HEK293 (cell line): ENCODE data around the gene TGFB1I1.
A peak's percentile ranks its signal among the peaks of the same experiment; 100 is the strongest.

ENCODE experiments used
- BCL11A ChIP-seq: fragments of 450-650 bp; formaldehyde crosslinking; IDR thresholded peaks from 2 replicates; pipeline ENCODE4 v1.5.1; 2016; ENCODE audit warnings: low read depth, missing biosample characterization, missing genetic modification characterization
- EGR2 ChIP-seq: fragments of 450-650 bp; formaldehyde crosslinking; IDR thresholded peaks from 2 replicates; pipeline ENCODE4 v1.5.1; 2016; ENCODE audit warnings: low read depth, missing biosample characterization, missing genetic modification characterization
- GLI4 ChIP-seq: fragments of 450-650 bp; formaldehyde crosslinking; IDR thresholded peaks from 2 replicates; pipeline ENCODE4 v1.5.1; 2016; ENCODE audit warnings: missing biosample characterization, missing genetic modification characterization
- KLF10 ChIP-seq: fragments of 450-650 bp; IDR thresholded peaks from 2 replicates; pipeline ENCODE4 v1.5.1; 2018; ENCODE audit warnings: missing biosample characterization, mild to moderate bottlenecking, missing genetic modification characterization
- KLF16 ChIP-seq: fragments of 450-650 bp; formaldehyde crosslinking; IDR thresholded peaks from 2 replicates; pipeline ENCODE4 v1.5.1; 2017; ENCODE audit warnings: missing biosample characterization, missing genetic modification characterization
- SALL2 ChIP-seq: fragments of 450-650 bp; formaldehyde crosslinking; IDR thresholded peaks from 2 replicates; pipeline ENCODE4 v1.5.0; 2017; ENCODE audit warnings: missing biosample characterization, mild to moderate bottlenecking, missing genetic modification characterization, borderline replicate concordance
- ZFP37 ChIP-seq: fragments of 450-650 bp; formaldehyde crosslinking; IDR thresholded peaks from 2 replicates; pipeline ENCODE4 v1.5.1; 2016; ENCODE audit warnings: missing biosample characterization, missing genetic modification characterization
- ZFP69B ChIP-seq: fragments of 450-650 bp; formaldehyde crosslinking; IDR thresholded peaks from 2 replicates; pipeline ENCODE4 v1.5.1; 2016; ENCODE audit warnings: missing biosample characterization, missing genetic modification characterization
- ZIC2 ChIP-seq: fragments of 450-650 bp; formaldehyde crosslinking; IDR thresholded peaks from 2 replicates; pipeline ENCODE4 v1.5.1; 2016; ENCODE audit warnings: missing biosample characterization, missing genetic modification characterization
- ZNF133 ChIP-seq: fragments of 450-650 bp; formaldehyde crosslinking; IDR thresholded peaks from 2 replicates; pipeline ENCODE4 v1.5.1; 2016; ENCODE audit warnings: missing biosample characterization, missing genetic modification characterization
- ZNF155 ChIP-seq: fragments of 450-650 bp; formaldehyde crosslinking; IDR thresholded peaks from 2 replicates; pipeline ENCODE4 v1.5.1; 2016; ENCODE audit warnings: missing biosample characterization, missing genetic modification characterization
- ZNF184 ChIP-seq: fragments of 450-650 bp; IDR thresholded peaks from 2 replicates; pipeline ENCODE4 v1.5.1; 2018; ENCODE audit warnings: missing biosample characterization, mild to moderate bottlenecking, missing genetic modification characterization
- ZNF23 ChIP-seq: fragments of 450-650 bp; formaldehyde crosslinking; IDR thresholded peaks from 2 replicates; pipeline ENCODE4 v1.5.1; 2016; ENCODE audit warnings: missing biosample characterization, missing genetic modification characterization, borderline replicate concordance
- ZNF274 ChIP-seq, 2 experiments: fragments of 200-500 bp in 1 of 2; fragments of 450-650 bp in 1 of 2; sonication (Bioruptor generic) in 1 of 2; formaldehyde crosslinking in 1 of 2; IDR thresholded peaks; 2 replicates each; pipeline versions ENCODE4 v1.5.1 to v1.6.1; 2014 to 2016; ENCODE audit warnings: borderline replicate concordance in 1 of 2, inconsistent platforms in 1 of 2, low read length in 1 of 2, missing biosample characterization in 1 of 2, missing genetic modification characterization in 1 of 2
- ZNF433 ChIP-seq: fragments of 450-650 bp; formaldehyde crosslinking; IDR thresholded peaks from 2 replicates; pipeline ENCODE4 v1.5.1; 2016; ENCODE audit warnings: missing biosample characterization, missing genetic modification characterization, low read depth
- ZNF521 ChIP-seq: fragments of 450-650 bp; formaldehyde crosslinking; IDR thresholded peaks from 2 replicates; pipeline ENCODE4 v1.5.1; 2017; ENCODE audit warnings: missing biosample characterization, mild to moderate bottlenecking, missing genetic modification characterization
- ZNF558 ChIP-seq: fragments of 450-650 bp; formaldehyde crosslinking; IDR thresholded peaks from 2 replicates; pipeline ENCODE4 v1.5.1; 2016; ENCODE audit warnings: missing biosample characterization, missing genetic modification characterization
- ZNF600 ChIP-seq: fragments of 450-650 bp; formaldehyde crosslinking; IDR thresholded peaks from 2 replicates; pipeline ENCODE4 v1.5.1; 2016; ENCODE audit warnings: missing biosample characterization, missing genetic modification characterization
- ZNF623 ChIP-seq: fragments of 450-650 bp; formaldehyde crosslinking; IDR thresholded peaks from 2 replicates; pipeline ENCODE4 v1.5.1; 2016; ENCODE audit warnings: missing biosample characterization, missing genetic modification characterization
- ZNF629 ChIP-seq: fragments of 450-650 bp; formaldehyde crosslinking; IDR thresholded peaks from 2 replicates; pipeline ENCODE4 v1.5.1; 2017; ENCODE audit warnings: missing biosample characterization, missing genetic modification characterization
- ZNF776 ChIP-seq: fragments of 450-650 bp; formaldehyde crosslinking; IDR thresholded peaks from 2 replicates; pipeline ENCODE4 v1.5.0; 2017; ENCODE audit warnings: missing biosample characterization, missing genetic modification characterization, borderline replicate concordance
- TF ChIP-seq, protein P1 (sequence below): fragments of 450-650 bp; formaldehyde crosslinking; IDR thresholded peaks from 2 replicates; pipeline ENCODE4 v1.5.1; 2016; ENCODE audit warnings: missing biosample characterization, missing genetic modification characterization
- TF ChIP-seq, protein P2 (sequence below): fragments of 450-650 bp; formaldehyde crosslinking; IDR thresholded peaks from 2 replicates; pipeline ENCODE4 v1.5.1; 2016; ENCODE audit warnings: missing biosample characterization, missing genetic modification characterization
- TF ChIP-seq, protein P3 (sequence below): sonication (generic); formaldehyde crosslinking; IDR thresholded peaks from 2 replicates; pipeline ENCODE4 v1.8.1; 2022; ENCODE audit warnings: mild to moderate bottlenecking, moderate library complexity, missing genetic modification reagents
- TF ChIP-seq, protein P4 (sequence below): fragments of 450-650 bp; formaldehyde crosslinking; IDR thresholded peaks from 2 replicates; pipeline ENCODE4 v1.5.1; 2016; ENCODE audit warnings: missing biosample characterization, missing genetic modification characterization
- TF ChIP-seq, protein P5 (sequence below): fragments of 450-650 bp; formaldehyde crosslinking; IDR thresholded peaks from 2 replicates; pipeline ENCODE4 v1.5.1; 2017; ENCODE audit warnings: missing biosample characterization, mild to moderate bottlenecking, missing genetic modification characterization, moderate library complexity
- TF ChIP-seq, protein P6 (sequence below): fragments of 450-650 bp; formaldehyde crosslinking; IDR thresholded peaks from 2 replicates; pipeline ENCODE4 v1.5.1; 2016; ENCODE audit warnings: missing biosample characterization, missing genetic modification characterization
- TF ChIP-seq, protein P7 (sequence below): fragments of 450-650 bp; formaldehyde crosslinking; IDR thresholded peaks from 2 replicates; pipeline ENCODE4 v1.5.1; 2016; ENCODE audit warnings: missing biosample characterization, missing genetic modification characterization

TGFB1I1 gene

DNA sequence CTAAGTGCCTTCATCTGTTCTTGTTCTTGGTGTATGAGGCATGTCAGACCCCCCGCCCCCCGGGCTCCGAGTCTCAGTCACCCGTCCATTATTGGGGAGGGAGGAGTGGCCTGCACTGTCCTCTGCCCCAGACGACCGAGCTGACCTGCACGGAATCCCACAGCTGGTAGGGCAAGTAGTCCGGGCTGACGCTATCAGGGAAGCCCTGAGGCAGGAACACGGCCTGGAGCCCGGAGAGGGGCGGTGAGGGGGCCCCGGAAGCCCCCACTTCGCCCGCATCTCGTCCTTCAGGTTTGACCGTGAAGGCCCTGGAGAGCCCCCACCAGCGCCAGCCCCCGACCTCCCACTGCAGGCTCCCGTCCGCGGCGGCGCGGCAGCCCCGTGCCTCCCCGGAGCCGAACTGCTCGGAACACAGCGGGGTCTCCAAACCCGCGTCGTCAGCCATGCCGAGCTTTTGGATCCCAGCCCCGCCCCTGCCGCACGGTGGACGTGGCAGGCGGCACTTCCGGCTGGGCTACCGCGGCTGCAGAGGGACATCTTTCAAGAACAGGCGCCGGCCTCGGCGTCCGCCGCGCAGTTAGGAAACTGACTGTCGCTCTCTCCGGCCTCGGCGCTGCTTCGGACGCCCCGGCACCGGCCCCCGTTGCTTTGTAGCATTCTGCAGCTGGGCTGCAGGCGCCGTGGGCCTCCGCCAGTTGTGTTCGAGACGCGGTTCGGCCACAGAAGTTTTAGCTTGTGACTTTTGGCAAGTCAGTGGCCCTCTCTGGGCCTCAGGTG is 36.2 kb downstream of the TGFB1I1 start, which contains the start of gene RUSF1 (continued):
- TF ChIP-seq ZNF623 (tag by site-specific recombination) (no peak), ZNF558 (tag by site-specific recombination) (no peak), ZNF521 (no peak), ZNF133 (no peak), ZNF155 (tag by site-specific recombination) (no peak), ZNF600 (tag by site-specific recombination) (0 out of 2 replicates have a peak, but pooled peaks have one; percentile 33), SALL2 (no peak), ZIC2 (tag by site-specific recombination) (peak; percentile 88), ZNF629 (tag by site-specific recombination) (peak; percentile 72), KLF16 (tag by site-specific recombination) (peak; percentile 83), ZNF433 (tag by site-specific recombination) (no peak), ZFP37 (no peak), ZNF23 (tag by site-specific recombination) (no peak), KLF10 (tag by site-specific recombination) (no peak; the same call in none of the 2 replicates), BCL11A (tag by site-specific recombination) (no peak), ZNF274 (IDR thresholded peaks at IDR 0.05; ENCODE audit: low read length) (no peak), ZNF274 (tag by site-specific recombination; IDR thresholded peaks at IDR 0.05; ENCODE audit: borderline replicate concordance) (no peak), ZFP69B (tag by site-specific recombination) (no peak), ZNF184 (0 out of 2 replicates have a peak, but pooled peaks have one; percentile 27), GLI4 (tag by site-specific recombination) (0 out of 2 replicates have a peak, but pooled peaks have one; percentile 10), EGR2 (no peak), ZNF776 (tag by site-specific recombination) (no peak)
- TF ChIP-seq, protein P1, sequence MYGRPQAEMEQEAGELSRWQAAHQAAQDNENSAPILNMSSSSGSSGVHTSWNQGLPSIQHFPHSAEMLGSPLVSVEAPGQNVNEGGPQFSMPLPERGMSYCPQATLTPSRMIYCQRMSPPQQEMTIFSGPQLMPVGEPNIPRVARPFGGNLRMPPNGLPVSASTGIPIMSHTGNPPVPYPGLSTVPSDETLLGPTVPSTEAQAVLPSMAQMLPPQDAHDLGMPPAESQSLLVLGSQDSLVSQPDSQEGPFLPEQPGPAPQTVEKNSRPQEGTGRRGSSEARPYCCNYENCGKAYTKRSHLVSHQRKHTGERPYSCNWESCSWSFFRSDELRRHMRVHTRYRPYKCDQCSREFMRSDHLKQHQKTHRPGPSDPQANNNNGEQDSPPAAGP (tag by site-specific recombination), result 0 out of 2 replicates have a peak, but pooled peaks have one; percentile 21
- TF ChIP-seq, protein P2, sequence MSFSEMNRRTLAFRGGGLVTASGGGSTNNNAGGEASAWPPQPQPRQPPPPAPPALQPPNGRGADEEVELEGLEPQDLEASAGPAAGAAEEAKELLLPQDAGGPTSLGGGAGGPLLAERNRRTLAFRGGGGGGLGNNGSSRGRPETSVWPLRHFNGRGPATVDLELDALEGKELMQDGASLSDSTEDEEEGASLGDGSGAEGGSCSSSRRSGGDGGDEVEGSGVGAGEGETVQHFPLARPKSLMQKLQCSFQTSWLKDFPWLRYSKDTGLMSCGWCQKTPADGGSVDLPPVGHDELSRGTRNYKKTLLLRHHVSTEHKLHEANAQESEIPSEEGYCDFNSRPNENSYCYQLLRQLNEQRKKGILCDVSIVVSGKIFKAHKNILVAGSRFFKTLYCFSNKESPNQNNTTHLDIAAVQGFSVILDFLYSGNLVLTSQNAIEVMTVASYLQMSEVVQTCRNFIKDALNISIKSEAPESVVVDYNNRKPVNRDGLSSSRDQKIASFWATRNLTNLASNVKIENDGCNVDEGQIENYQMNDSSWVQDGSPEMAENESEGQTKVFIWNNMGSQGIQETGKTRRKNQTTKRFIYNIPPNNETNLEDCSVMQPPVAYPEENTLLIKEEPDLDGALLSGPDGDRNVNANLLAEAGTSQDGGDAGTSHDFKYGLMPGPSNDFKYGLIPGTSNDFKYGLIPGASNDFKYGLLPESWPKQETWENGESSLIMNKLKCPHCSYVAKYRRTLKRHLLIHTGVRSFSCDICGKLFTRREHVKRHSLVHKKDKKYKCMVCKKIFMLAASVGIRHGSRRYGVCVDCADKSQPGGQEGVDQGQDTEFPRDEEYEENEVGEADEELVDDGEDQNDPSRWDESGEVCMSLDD (tag by site-specific recombination), result no peak
- TF ChIP-seq, protein P3, sequence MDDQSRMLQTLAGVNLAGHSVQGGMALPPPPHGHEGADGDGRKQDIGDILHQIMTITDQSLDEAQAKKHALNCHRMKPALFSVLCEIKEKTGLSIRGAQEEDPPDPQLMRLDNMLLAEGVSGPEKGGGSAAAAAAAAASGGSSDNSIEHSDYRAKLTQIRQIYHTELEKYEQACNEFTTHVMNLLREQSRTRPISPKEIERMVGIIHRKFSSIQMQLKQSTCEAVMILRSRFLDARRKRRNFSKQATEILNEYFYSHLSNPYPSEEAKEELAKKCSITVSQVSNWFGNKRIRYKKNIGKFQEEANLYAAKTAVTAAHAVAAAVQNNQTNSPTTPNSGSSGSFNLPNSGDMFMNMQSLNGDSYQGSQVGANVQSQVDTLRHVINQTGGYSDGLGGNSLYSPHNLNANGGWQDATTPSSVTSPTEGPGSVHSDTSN (CRISPR knock-in tag), result peak; percentile 76
- TF ChIP-seq, protein P4, sequence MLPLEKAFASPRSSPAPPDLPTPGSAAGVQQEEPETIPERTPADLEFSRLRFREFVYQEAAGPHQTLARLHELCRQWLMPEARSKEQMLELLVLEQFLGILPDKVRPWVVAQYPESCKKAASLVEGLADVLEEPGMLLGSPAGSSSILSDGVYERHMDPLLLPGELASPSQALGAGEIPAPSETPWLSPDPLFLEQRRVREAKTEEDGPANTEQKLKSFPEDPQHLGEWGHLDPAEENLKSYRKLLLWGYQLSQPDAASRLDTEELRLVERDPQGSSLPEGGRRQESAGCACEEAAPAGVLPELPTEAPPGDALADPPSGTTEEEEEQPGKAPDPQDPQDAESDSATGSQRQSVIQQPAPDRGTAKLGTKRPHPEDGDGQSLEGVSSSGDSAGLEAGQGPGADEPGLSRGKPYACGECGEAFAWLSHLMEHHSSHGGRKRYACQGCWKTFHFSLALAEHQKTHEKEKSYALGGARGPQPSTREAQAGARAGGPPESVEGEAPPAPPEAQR (tag by site-specific recombination), result no peak
- TF ChIP-seq, protein P5, sequence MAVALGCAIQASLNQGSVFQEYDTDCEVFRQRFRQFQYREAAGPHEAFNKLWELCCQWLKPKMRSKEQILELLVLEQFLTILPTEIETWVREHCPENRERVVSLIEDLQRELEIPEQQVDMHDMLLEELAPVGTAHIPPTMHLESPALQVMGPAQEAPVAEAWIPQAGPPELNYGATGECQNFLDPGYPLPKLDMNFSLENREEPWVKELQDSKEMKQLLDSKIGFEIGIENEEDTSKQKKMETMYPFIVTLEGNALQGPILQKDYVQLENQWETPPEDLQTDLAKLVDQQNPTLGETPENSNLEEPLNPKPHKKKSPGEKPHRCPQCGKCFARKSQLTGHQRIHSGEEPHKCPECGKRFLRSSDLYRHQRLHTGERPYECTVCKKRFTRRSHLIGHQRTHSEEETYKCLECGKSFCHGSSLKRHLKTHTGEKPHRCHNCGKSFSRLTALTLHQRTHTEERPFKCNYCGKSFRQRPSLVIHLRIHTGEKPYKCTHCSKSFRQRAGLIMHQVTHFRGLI (tag by site-specific recombination), result 0 out of 2 replicates have a peak, but pooled peaks have one; percentile 31
- TF ChIP-seq, protein P6, sequence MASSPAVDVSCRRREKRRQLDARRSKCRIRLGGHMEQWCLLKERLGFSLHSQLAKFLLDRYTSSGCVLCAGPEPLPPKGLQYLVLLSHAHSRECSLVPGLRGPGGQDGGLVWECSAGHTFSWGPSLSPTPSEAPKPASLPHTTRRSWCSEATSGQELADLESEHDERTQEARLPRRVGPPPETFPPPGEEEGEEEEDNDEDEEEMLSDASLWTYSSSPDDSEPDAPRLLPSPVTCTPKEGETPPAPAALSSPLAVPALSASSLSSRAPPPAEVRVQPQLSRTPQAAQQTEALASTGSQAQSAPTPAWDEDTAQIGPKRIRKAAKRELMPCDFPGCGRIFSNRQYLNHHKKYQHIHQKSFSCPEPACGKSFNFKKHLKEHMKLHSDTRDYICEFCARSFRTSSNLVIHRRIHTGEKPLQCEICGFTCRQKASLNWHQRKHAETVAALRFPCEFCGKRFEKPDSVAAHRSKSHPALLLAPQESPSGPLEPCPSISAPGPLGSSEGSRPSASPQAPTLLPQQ (tag by site-specific recombination), result peak; percentile 73
- TF ChIP-seq, protein P7, sequence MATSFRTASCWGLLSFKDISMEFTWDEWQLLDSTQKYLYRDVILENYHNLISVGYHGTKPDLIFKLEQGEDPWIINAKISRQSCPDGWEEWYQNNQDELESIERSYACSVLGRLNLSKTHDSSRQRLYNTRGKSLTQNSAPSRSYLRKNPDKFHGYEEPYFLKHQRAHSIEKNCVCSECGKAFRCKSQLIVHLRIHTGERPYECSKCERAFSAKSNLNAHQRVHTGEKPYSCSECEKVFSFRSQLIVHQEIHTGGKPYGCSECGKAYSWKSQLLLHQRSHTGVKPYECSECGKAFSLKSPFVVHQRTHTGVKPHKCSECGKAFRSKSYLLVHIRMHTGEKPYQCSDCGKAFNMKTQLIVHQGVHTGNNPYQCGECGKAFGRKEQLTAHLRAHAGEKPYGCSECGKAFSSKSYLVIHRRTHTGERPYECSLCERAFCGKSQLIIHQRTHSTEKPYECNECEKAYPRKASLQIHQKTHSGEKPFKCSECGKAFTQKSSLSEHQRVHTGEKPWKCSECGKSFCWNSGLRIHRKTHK (tag by site-specific recombination), result no peak
